IMR-90 (cell line): ENCODE data around the gene FUT6. TPM values are rescaled to one million over a fixed set of nuclear protein-coding genes. Genes with fewer than 3 reads are reported as not detected.

Source experiments
- ATAC-seq: fragments of 200-7000 bp; cut with Tn5 transposase; 2 replicates; pipeline ENCODE4 v1.9.1; 2020; ENCODE audit warnings: low read depth, mild to moderate bottlenecking, moderate library complexity
- BruUV-seq: library from RNA; stranded (reverse); fragments of 400-500 nt; replicated peaks from 2 replicates; lab custom pipeline; 2021; lab: Mats Ljungman, UMichigan
- CTCF ChIA-PET: fragments of 300-600 bp; formaldehyde crosslinking; extraction: SDS; loops from one replicate; lab custom pipeline; 2021; ENCODE audit warnings: antibody characterized with exemption; lab: Yijun Ruan, JAX
- POLR2A ChIA-PET: fragments of 300-600 bp; sonication (Branson Sonifier 250); formaldehyde crosslinking; loops from one replicate; lab custom pipeline; 2022; ENCODE audit warnings: antibody characterized with exemption; ENCODE audit not compliant: unreplicated experiment; lab: Charles Lee
- DNase-seq: peaks from one replicate; pipeline ENCODE4 v3.0.0; 2013
- H2AFZ ChIP-seq: replicated peaks from 2 replicates; pipeline ENCODE3; 2013; ENCODE audit warnings: low read length, mild to moderate bottlenecking; ENCODE audit not compliant: poor library complexity
- H2AK5ac ChIP-seq: 2 replicates; pipeline ENCODE4 v1.6.1; 2013; ENCODE audit warnings: low read depth, low read length, inconsistent platforms
- H2AK9ac ChIP-seq: replicated peaks from 2 replicates; pipeline ENCODE3; 2013; ENCODE audit warnings: mild to moderate bottlenecking, low read depth, low read length, moderate library complexity; ENCODE audit not compliant: poor library complexity
- H2BK120ac ChIP-seq: 2 replicates; pipeline ENCODE4 v1.6.1; 2013; ENCODE audit warnings: low read depth, low read length, inconsistent platforms
- H2BK15ac ChIP-seq: 3 replicates; pipeline ENCODE4 v1.6.1; 2013; ENCODE audit warnings: low read depth, low read length, inconsistent platforms
- H2BK20ac ChIP-seq: 2 replicates; pipeline ENCODE4 v1.6.1; 2013; ENCODE audit warnings: low read depth, mild to moderate bottlenecking, inconsistent platforms, low read length, moderate library complexity
- H2BK5ac ChIP-seq: 2 replicates; pipeline ENCODE4 v1.6.1; 2013; ENCODE audit warnings: mild to moderate bottlenecking, low read depth, low read length, inconsistent platforms; ENCODE audit not compliant: poor library complexity, severe bottlenecking
- H3K14ac ChIP-seq: replicated peaks from 2 replicates; pipeline ENCODE4 v1.6.1; 2013; ENCODE audit warnings: low read depth, low read length, inconsistent platforms
- H3K18ac ChIP-seq: 2 replicates; pipeline ENCODE4 v1.6.1; 2013; ENCODE audit warnings: low read depth, low read length, control low read depth
- H3K23ac ChIP-seq: 2 replicates; pipeline ENCODE4 v1.6.1; 2013; ENCODE audit warnings: low read depth, low read length, inconsistent platforms
- H3K27ac ChIP-seq: 2 replicates; pipeline ENCODE4 v1.5.1; 2013; ENCODE audit warnings: mild to moderate bottlenecking, control low read depth, low read length; ENCODE audit not compliant: insufficient read depth
- H3K27me3 ChIP-seq: 2 replicates; pipeline ENCODE4 v1.6.1; 2013; ENCODE audit warnings: low read length; ENCODE audit not compliant: control insufficient read depth, insufficient read depth
- H3K36me3 ChIP-seq: 2 replicates; pipeline ENCODE4 v1.6.1; 2013; ENCODE audit warnings: low read length, mixed read lengths; ENCODE audit not compliant: control insufficient read depth, insufficient read depth
- H3K4ac ChIP-seq: 2 replicates; pipeline ENCODE4 v1.6.1; 2013; ENCODE audit warnings: low read depth, low read length, inconsistent platforms
- H3K4me1 ChIP-seq: 2 replicates; pipeline ENCODE4 v1.6.1; 2013; ENCODE audit warnings: low read length, mixed read lengths; ENCODE audit not compliant: control insufficient read depth, insufficient read depth
- H3K4me2 ChIP-seq: 2 replicates; pipeline ENCODE4 v1.6.1; 2013; ENCODE audit warnings: low read depth, mild to moderate bottlenecking, control low read depth, low read length, moderate library complexity
- H3K4me3 ChIP-seq: 2 replicates; pipeline ENCODE4 v1.5.1; 2013; ENCODE audit warnings: low read depth, mild to moderate bottlenecking, control low read depth, low read length, moderate library complexity; ENCODE audit not compliant: insufficient read depth
- H3K56ac ChIP-seq: 2 replicates; pipeline ENCODE4 v1.6.1; 2013; ENCODE audit warnings: low read length, inconsistent platforms; ENCODE audit not compliant: insufficient read depth; ENCODE audit errors: extremely low read depth
- H3K79me1 ChIP-seq, 2 experiments: 2 replicates each; pipeline ENCODE4 v1.6.1; 2013; ENCODE audit warnings: low read length in 2 of 2, inconsistent platforms in 1 of 2, low read depth in 1 of 2
- H3K9ac ChIP-seq: 2 replicates; pipeline ENCODE4 v1.6.1; 2013; ENCODE audit warnings: low read depth, low read length, control low read depth
- H3K9me1 ChIP-seq: 2 replicates; pipeline ENCODE4 v1.6.1; 2013; ENCODE audit warnings: low read length, inconsistent platforms; ENCODE audit not compliant: insufficient read depth
- H3K9me3 ChIP-seq: 2 replicates; pipeline ENCODE4 v1.6.1; 2013; ENCODE audit warnings: low read length; ENCODE audit not compliant: control insufficient read depth, insufficient read depth
- H4K20me1 ChIP-seq: 2 replicates; pipeline ENCODE4 v1.6.1; 2013; ENCODE audit warnings: low read length, inconsistent platforms; ENCODE audit not compliant: insufficient read depth
- H4K5ac ChIP-seq: 2 replicates; pipeline ENCODE4 v1.6.1; 2013; ENCODE audit warnings: mild to moderate bottlenecking, low read depth, low read length, control low read depth
- H4K8ac ChIP-seq, 2 experiments: 2 replicates each; pipeline ENCODE4 v1.6.1; 2013; ENCODE audit warnings: low read depth in 2 of 2, low read length in 2 of 2, control low read depth in 1 of 2, inconsistent platforms in 1 of 2
- H4K91ac ChIP-seq: 2 replicates; pipeline ENCODE4 v1.6.1; 2013; ENCODE audit warnings: low read depth, low read length, inconsistent platforms; ENCODE audit not compliant: insufficient read depth
- CEBPB ChIP-seq: IDR thresholded peaks from 2 replicates; pipeline ENCODE4 v1.6.1; 2012; ENCODE audit warnings: low read depth, low read length, improper control_type of control experiment
- WGBS, 2 experiments: methylation state at CpG; one replicate each; pipeline versions ENCODE4 v1.1.5 to v1.1.7; 2013; ENCODE audit warnings: missing lambda C conversion rate in 2 of 2; ENCODE audit not compliant: insufficient read length in 1 of 2; ENCODE audit errors: extremely low coverage in 2 of 2; 5-methylcytosine and 5-hydroxymethylcytosine counted together
- dilution Hi-C: fragments of 300-500 bp; cut with HindIII; formaldehyde crosslinking; loops from one replicate; pipeline ENCODE4 v1.14.3; 2018; ENCODE audit warnings: low sequenced_read_pairs; ENCODE audit not compliant: unreplicated experiment
- in situ Hi-C: fragments of 300-500 bp; cut with MboI; formaldehyde crosslinking; loops from 3 replicates; pipeline ENCODE4 v1.14.3; 2019; ENCODE audit warnings: low sequenced_read_pairs, inconsistent platforms, mixed read lengths
- intact Hi-C: fragments of 100-400 bp; cut with micrococcal nuclease; formaldehyde crosslinking; loops from 2 replicates; pipeline ENCODE4 v1.10.0; 2022
- polyA plus RNA-seq, 3 experiments: library from polyadenylated mRNA; depleted of rRNA; stranded (reverse); fragments of >200 nt; gene quantifications; 2 replicates each; pipeline ENCODE4 v1.2.3, GENCODE V29; 2012; ENCODE audit warnings: low replicate concordance in 1 of 3
- total RNA-seq: library from RNA; depleted of rRNA; stranded (reverse); fragments of >200 nt; gene quantifications from 2 replicates; pipeline ENCODE4 v1.2.3, GENCODE V29; 2012
- TF ChIP-seq, protein P1 (sequence below): conservative IDR thresholded peaks from 2 replicates; pipeline ENCODE4 v1.5.1; 2012; ENCODE audit warnings: mild to moderate bottlenecking, low read depth, low read length, improper control_type of control experiment

FUT6 gene
- total and polyA plus RNA-seq, 2 of the 4 experiments (the other 2 are of a cell fraction), result not detected

DNA sequence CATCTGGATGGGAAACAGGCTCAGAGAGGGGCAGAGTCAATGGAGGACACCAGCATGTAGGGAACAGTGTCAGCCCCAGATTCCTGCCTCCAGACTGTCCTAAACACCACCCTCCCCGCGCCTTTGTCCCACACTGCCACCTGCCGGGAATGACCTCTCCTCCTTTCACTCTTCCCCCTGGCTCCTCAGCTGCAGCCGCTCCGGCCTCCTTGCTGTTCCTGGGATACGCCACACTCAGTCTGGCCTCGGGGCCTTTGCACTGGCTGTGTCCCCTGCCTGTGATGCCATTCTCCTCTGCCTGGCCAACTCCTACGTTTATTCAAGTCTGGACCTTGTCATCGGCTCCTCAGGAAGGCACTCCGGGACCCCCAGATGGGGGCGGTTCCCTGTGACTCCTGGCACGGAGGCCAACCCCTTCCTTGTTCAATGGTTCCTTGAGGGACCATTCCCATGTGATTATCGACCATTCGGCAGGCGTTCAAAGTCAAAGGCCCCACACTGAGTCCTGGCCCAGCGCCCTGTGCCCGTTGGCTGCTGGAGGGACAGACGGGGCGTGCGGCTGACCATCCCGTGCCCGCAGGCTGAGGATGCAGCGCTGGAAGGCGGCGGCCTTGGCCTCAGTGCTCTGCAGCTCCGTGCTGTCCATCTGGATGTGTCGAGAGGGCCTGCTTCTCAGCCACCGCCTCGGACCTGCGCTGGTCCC, 15.8 kb downstream of the FUT6 start:
- Histone ChIP-seq H4K20me1 (no peaks in the 10 kb centered on the region; the same call in 1 of the 2 replicates), H3K27ac (no peak overlapping the region), H4K91ac (no peak overlapping the region), H2AK9ac (no peak overlapping the region), H3K4me2 (no peak overlapping the region), H3K14ac (no peak overlapping the region), H2BK5ac (no peak overlapping the region), H3K27me3 (no peaks in the 10 kb centered on the region), H3K9me3 (no peaks in the 10 kb centered on the region), H4K8ac (no peak overlapping the region), H3K18ac (no peak overlapping the region), H3K56ac (no peak overlapping the region), H3K4me1 (peaks cover 9% of the 10 kb centered on the region), H3K23ac (no peak overlapping the region), H2BK15ac (no peak overlapping the region), H3K4me3 (no peak overlapping the region), H3K9ac (no peak overlapping the region), H3K36me3 (no peaks in the 10 kb centered on the region), H3K9me1 (peaks cover 4% of the 10 kb centered on the region; the same call in 1 of the 2 replicates), H2BK120ac (no peak overlapping the region), H2AFZ (no peak overlapping the region), H2BK20ac (no peak overlapping the region), H3K79me1 (peaks cover 0 to 5% of the 10 kb centered on the region in 2 experiments; a peak in 2 of 4 replicates), H3K4ac (no peak overlapping the region), H2AK5ac (no peak overlapping the region), H4K5ac (no peak overlapping the region)
- CTCF ChIA-PET, result interaction anchor here (2.2 kb wide), 1 partner anchor 19 kb away, joined by 7 read pairs; the partner anchor contains the start of gene NRTN
- no peak for DNase-seq
- WGBS, 2 experiments, result 90% methylated on average over 19 of the region's 30 CpGs; no CpG with 5 or more reads in 1 of the 2 experiments
- in situ Hi-C loops, result no loop called here
- POLR2A ChIA-PET, result no interaction called here
- ATAC-seq, result no peak
- BruUV-seq, result no TSS peak
- TF ChIP-seq CEBPB, result no peak
- TF ChIP-seq, protein P1, sequence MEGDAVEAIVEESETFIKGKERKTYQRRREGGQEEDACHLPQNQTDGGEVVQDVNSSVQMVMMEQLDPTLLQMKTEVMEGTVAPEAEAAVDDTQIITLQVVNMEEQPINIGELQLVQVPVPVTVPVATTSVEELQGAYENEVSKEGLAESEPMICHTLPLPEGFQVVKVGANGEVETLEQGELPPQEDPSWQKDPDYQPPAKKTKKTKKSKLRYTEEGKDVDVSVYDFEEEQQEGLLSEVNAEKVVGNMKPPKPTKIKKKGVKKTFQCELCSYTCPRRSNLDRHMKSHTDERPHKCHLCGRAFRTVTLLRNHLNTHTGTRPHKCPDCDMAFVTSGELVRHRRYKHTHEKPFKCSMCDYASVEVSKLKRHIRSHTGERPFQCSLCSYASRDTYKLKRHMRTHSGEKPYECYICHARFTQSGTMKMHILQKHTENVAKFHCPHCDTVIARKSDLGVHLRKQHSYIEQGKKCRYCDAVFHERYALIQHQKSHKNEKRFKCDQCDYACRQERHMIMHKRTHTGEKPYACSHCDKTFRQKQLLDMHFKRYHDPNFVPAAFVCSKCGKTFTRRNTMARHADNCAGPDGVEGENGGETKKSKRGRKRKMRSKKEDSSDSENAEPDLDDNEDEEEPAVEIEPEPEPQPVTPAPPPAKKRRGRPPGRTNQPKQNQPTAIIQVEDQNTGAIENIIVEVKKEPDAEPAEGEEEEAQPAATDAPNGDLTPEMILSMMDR, result 0 out of 2 replicates have a peak, but pooled peaks have one; percentile 10
- dilution Hi-C loops, result no loop called here
- intact Hi-C loops, result no loop called here
